Measurements from ENCODE around the gene SLC25A21.

The SLC25A21 gene

GRCh38 chr14:36659010-36659821 lies 513.2 kb downstream of the SLC25A21 start:
- ChIA-PET CTCF (interaction anchor here (0.8 to 1.7 kb wide), 2 partner anchors 11 to 88 kb away, joined by 4 to 8 read pairs; no protein-coding TSS in a partner anchor), POLR2A (no interaction called here)
- Histone ChIP-seq H3K4me3 (ENCODE audit: low read depth, low read length) (no peak overlapping the region), H3K27ac (ENCODE audit: extremely low read depth, low read depth, low read length) (no peak overlapping the region), H3K4me1 (ENCODE audit: control insufficient read depth, insufficient read depth, low read length) (peaks cover 6% of the 10 kb centered on the region), H3K9me3 (ENCODE audit: control insufficient read depth, insufficient read depth, low read depth, low read length) (no peaks in the 10 kb centered on the region), H3K36me3 (ENCODE audit: control insufficient read depth in 2 of 2, insufficient read depth in 1 of 2, low read length in 2 of 2) (peaks cover 4 to 6% of the 10 kb centered on the region in 2 experiments; a peak in 2 of 3 replicates)
- TF ChIP-seq GLI2 (tag by site-specific recombination; IDR thresholded peaks at IDR 0.05; ENCODE audit: borderline replicate concordance, low read depth) = no peak
- TF ChIP-seq ZNF549 (tag by site-specific recombination; IDR thresholded peaks at IDR 0.05) = no peak
- no peak for TF ChIP-seq ZNF202 (tag by site-specific recombination; IDR thresholded peaks at IDR 0.05; ENCODE audit: borderline replicate concordance)
- no peak for TF ChIP-seq TSHZ1 (tag by site-specific recombination; IDR thresholded peaks at IDR 0.05; ENCODE audit: borderline replicate concordance)
- TF ChIP-seq ZNF629 (tag by site-specific recombination; IDR thresholded peaks at IDR 0.05) = no peak
- no peak for TF ChIP-seq ZNF660 (tag by site-specific recombination; IDR thresholded peaks at IDR 0.05)
- TF ChIP-seq ZBTB7A (tag by site-specific recombination; IDR thresholded peaks at IDR 0.05; ENCODE audit: low read depth) = no peak
- TF ChIP-seq ZNF621 (tag by site-specific recombination; IDR thresholded peaks at IDR 0.05) = no peak
- TF ChIP-seq PRDM6 (tag by site-specific recombination; IDR thresholded peaks at IDR 0.05) = no peak
- TF ChIP-seq SCRT2 (tag by site-specific recombination; IDR thresholded peaks at IDR 0.05) = no peak
- no peak for TF ChIP-seq ZNF792 (tag by site-specific recombination; IDR thresholded peaks at IDR 0.05)
- no peak for TF ChIP-seq ZNF26 (tag by site-specific recombination; IDR thresholded peaks at IDR 0.05)
- TF ChIP-seq ZBTB11 (tag by site-specific recombination; conservative IDR thresholded peaks at IDR 0.05; ENCODE audit: low read depth) = no peak
- TF ChIP-seq ZNF416 (tag by site-specific recombination; IDR thresholded peaks at IDR 0.05) = no peak
